Colonic mucosa (tissue), 4 donors: ENCODE measurements around the gene PGC. TPM values are rescaled to one million over a fixed set of nuclear protein-coding genes. Genes with fewer than 3 reads are reported as not detected.

ENCODE experiments used
- DNase-seq: peaks from one replicate; pipeline ENCODE4 v3.0.0-alpha.2; 2020
- H3K27ac ChIP-seq: fragments of 200-600 bp; one replicate; pipeline ENCODE4 v1.8.0; 2021
- H3K27me3 ChIP-seq: fragments of 200-600 bp; one replicate; pipeline ENCODE4 v1.8.0; 2021
- H3K36me3 ChIP-seq: fragments of 200-600 bp; one replicate; pipeline ENCODE4 v1.8.0; 2021
- H3K4me1 ChIP-seq: fragments of 200-600 bp; one replicate; pipeline ENCODE4 v1.8.0; 2021; ENCODE audit warnings: mild to moderate bottlenecking
- H3K4me3 ChIP-seq: fragments of 200-600 bp; one replicate; pipeline ENCODE4 v1.8.0; 2021
- H3K9ac ChIP-seq, 2 donors: one replicate each; pipeline ENCODE4 v1.7.0; 2013; ENCODE audit warnings: control low read depth in 2 of 2, low read depth in 2 of 2, low read length in 2 of 2
- H3K9me3 ChIP-seq: fragments of 200-600 bp; one replicate; pipeline ENCODE4 v1.8.0; 2021
- CTCF ChIP-seq: fragments of 200-600 bp; IDR thresholded peaks from one replicate; pipeline ENCODE4 v1.8.0; 2022; ENCODE audit warnings: antibody characterized with exemption, mild to moderate bottlenecking
- intact Hi-C: fragments of 100-400 bp; cut with DNase I; formaldehyde crosslinking; loops from one replicate; pipeline ENCODE4 v1.14.1; 2022
- total RNA-seq, 2 donors: library from RNA; stranded (reverse); fragmentation: NEBNext Ultra II Directional in 1 of 2; extraction: Animal tissue kit (Norgen Biotek cat#: 25700) in 1 of 2; gene quantifications; one replicate each; pipeline ENCODE4 v1.2.1, GENCODE V29; 2021
- donor health status: healthy.
- donor health status: DM: no; HTN: no; CAD: no.
- donor health status: DM: no; HTN: no; CAD: no.

PGC gene
- total RNA-seq, 2 donors from 2014 or later, result 1.7 TPM; not detected in 1

DNA sequence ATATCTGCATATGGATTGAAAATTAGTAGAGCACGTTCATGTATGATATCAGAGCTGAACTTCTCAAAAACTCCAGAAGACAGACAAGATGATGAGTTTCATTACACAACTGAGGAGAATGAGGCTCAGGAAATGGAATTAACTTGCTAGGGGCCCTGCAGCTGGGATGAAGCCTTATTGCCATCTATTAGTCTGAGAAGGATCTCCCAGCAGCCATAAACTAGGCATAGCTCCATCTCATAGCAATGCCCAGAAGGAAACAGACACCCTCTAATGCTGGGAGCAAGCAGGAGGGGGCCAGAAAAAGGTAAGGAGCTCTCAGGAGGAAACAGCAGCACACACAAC lies 29.8 kb downstream of the PGC start:
- no peak overlapping the region for H3K27ac ChIP-seq
- peaks cover 15% of the 10 kb centered on the region for H3K4me1 ChIP-seq
- no peaks in the 10 kb centered on the region for H3K27me3 ChIP-seq

GRCh38 chr6:41716516-41717391 lies 30.4 kb downstream of the PGC start:
- Histone ChIP-seq H3K4me1 (peaks cover 15% of the 10 kb centered on the region), H3K36me3 (no peaks in the 10 kb centered on the region), H3K4me3 (no peak overlapping the region), H3K27ac (no peak overlapping the region), H3K9me3 (no peaks in the 10 kb centered on the region), H3K27me3 (no peaks in the 10 kb centered on the region), H3K9ac (no peak overlapping the region)
- DNase-seq, result no peak
- intact Hi-C loops, result no loop called here
- no peak for TF ChIP-seq CTCF

More for the DNA sequence above, 29.8 kb downstream of the PGC start:
- Histone ChIP-seq H3K9me3 (no peaks in the 10 kb centered on the region), H3K4me3 (no peak overlapping the region), H3K9ac (no peak overlapping the region), H3K36me3 (no peaks in the 10 kb centered on the region)
- intact Hi-C loops, result no loop called here
- no peak for DNase-seq
- no peak for TF ChIP-seq CTCF

DNA sequence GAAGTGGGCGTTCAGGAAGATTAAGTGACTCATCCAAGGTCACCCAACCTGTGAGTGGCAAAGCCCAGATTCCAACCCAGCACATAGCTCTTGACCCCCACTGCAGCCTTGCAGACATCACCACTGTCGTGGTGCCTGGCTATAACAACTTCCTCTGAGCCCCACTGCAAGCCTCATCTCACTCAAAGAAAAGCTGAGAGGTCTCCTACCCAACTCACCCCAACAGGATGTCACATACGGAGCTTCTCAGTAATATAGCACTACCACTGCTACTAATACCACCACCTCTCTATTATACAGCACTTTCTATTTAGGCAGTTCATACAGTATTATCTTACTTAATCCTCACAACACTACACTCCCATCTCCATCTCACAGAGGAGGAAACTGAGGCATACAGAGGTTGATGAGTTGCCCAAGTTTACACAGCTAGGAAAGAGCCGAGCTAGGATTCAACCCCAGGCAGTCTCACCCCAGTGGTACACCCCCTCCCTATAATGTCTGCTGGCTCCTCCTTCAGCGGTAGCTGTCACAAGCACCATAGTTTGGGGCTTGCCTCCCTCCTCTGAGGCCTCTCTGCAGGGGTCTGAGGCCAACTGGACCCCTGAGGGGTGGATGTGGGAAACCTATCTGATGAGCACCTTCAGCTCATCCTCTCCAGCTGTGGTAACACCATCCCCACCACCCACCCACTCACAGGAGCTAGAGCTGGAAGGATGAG lies 31.2 kb downstream of the PGC start:
- H3K4me1 ChIP-seq, result peaks cover 15% of the 10 kb centered on the region
- no peak for TF ChIP-seq CTCF
- H3K9ac ChIP-seq, result no peak overlapping the region
- no peaks in the 10 kb centered on the region for H3K27me3 ChIP-seq
- H3K9me3 ChIP-seq, result no peaks in the 10 kb centered on the region
- intact Hi-C loops, result no loop called here
- H3K27ac ChIP-seq, result no peak overlapping the region
- H3K36me3 ChIP-seq, result no peaks in the 10 kb centered on the region
- DNase-seq, result no peak
- no peak overlapping the region for H3K4me3 ChIP-seq

DNA sequence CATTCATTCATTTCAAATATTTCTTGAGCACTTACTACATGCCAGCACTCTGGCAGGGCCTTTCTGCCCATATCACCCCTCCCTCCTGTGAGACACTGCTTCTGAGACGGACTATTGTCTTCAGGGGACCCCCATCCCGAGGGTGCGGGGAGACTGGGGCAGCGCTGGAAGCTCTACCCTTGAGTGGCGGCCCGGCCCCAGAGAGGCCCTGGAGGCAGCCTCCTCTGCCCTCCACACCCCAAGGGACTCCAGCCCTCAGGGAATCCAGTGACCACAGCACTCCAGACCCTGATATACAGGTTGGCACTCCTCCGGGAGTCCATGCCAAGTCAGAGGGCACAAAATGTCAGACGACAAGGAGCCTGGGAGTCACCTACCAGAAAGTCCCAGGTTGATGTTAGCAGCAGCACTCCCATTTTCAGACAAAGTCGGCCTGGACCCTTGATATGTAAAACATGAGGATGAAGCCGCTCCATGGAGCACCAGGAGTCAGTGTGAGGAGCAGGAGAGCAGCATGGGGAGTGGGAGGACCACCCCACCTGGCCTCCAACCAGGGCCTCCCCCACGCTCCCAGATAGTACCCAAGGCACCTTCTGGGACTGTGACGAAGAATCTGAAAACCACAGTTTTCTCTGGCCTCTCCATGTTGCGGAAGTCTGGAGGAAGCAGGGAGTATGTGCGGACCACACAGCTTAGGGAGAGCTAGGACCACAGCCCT lies 32.5 kb downstream of the PGC start:
- no peak for DNase-seq
- H3K4me1 ChIP-seq, result peaks cover 6% of the 10 kb centered on the region
- no peak overlapping the region for H3K4me3 ChIP-seq
- H3K27ac ChIP-seq, result no peak overlapping the region
- intact Hi-C loops, result no loop called here
- H3K36me3 ChIP-seq, result no peaks in the 10 kb centered on the region
- H3K9me3 ChIP-seq, result no peaks in the 10 kb centered on the region
- TF ChIP-seq CTCF, result no peak
- H3K27me3 ChIP-seq, result no peaks in the 10 kb centered on the region
- H3K9ac ChIP-seq, result no peak overlapping the region

DNA sequence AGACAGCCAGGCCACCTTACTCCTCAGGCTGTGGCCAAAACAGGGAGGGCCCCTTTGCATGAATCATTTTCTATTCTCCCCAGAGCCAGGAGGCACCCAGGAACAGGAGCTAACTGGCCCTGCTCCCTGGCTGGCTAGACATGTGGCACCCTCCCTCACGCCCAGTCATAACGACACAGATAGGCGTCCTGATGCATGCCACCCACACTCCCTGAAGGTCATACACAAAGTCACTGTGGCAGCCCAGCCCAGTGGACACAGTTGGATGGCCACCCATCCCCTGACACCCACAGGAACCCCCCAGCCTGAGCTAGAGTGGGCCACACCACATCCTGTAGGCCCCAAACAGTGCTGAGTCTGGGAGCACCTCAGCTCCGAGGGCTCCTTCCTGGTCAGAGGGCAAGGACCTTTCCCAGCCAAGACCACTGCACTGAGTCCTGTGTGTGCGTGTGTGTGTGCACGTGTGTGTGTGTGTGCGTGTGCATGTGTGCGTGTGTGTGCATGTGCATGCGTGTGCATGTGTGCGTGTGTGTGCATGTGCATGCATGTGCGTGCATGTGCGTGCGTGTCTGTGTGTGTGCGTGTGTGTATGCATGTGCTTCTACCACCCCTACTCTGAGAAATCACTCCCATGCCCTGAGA lies 33.4 kb downstream of the PGC start:
- TF ChIP-seq CTCF, result no peak
- Histone ChIP-seq H3K9ac (no peak overlapping the region), H3K4me1 (no peaks in the 10 kb centered on the region), H3K36me3 (no peaks in the 10 kb centered on the region), H3K4me3 (no peak overlapping the region), H3K27me3 (no peaks in the 10 kb centered on the region), H3K27ac (no peak overlapping the region), H3K9me3 (no peaks in the 10 kb centered on the region)
- intact Hi-C loops, result no loop called here
- no peak for DNase-seq
